Loucy (cell line): ENCODE data around the gene CHI3L1.

ENCODE experiments used
- CTCF ChIP-seq: fragments of 200-600 bp; sonication (generic); conservative IDR thresholded peaks from 2 replicates; pipeline ENCODE4 v1.5.1; 2014; ENCODE audit warnings: mild to moderate bottlenecking, antibody characterized with exemption, low read length
- EZH2phosphoT487 ChIP-seq: fragments of 200-600 bp; IDR thresholded peaks from 2 replicates; pipeline ENCODE4 v1.6.1; 2018; ENCODE audit warnings: antibody characterized with exemption, mild to moderate bottlenecking, moderate library complexity, borderline replicate concordance

- TF ChIP-seq CTCF = no peak
- no peak for TF ChIP-seq EZH2phosphoT487
Measured at GRCh38 chr1:203173011-203173555, 13.4 kb downstream of the CHI3L1 start.
